ENCODE data around the gene COMMD3.
A peak's percentile ranks its signal among the peaks of the same experiment; 100 is the strongest.

The COMMD3 gene

DNA sequence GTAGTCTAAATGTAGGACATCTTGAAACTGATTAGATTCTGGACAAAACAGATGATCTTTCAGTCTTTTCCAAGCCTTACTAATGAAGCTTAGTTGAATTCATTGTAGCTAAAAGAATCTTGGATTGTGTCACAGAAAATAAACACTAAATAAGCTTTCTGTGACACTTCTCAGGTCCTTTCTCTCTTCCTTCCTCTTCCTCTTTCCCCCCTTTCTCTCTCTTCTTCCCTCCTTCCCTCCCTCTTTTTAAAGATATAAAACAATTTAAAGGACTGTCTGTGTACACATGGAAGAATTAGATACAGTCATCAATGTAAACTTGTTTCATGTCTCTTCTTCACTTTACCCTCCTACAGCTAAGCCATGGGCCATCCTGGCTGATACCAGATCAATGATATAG, 5.3 kb upstream of the COMMD3 start:
- H3K9me3 Mint-ChIP-seq: no peaks in the 10 kb centered on the region
- no peak for DNase-seq
- no peak overlapping the region for H3K27ac Mint-ChIP-seq

GRCh38 chr10:22314852-22315251, 1.3 kb upstream of the COMMD3 start:
- Mint-ChIP-seq H3K9me3 (no peaks in the 10 kb centered on the region), H3K36me3 (ENCODE audit: low read depth) (peaks cover 2% of the 10 kb centered on the region), H3K27me3 (peaks cover 25% of the 10 kb centered on the region), H3K4me3 (peak overlapping the region; percentile 91), H3K4me1 (peaks cover 36% of the 10 kb centered on the region), H3K27ac (no peak overlapping the region)
- DNase-seq: no peak
- no peak for ATAC-seq

More for the DNA sequence above, 5.3 kb upstream of the COMMD3 start:
- H3K27me3 Mint-ChIP-seq: peaks cover 28% of the 10 kb centered on the region
- no peak overlapping the region for H3K4me3 Mint-ChIP-seq
- H3K36me3 Mint-ChIP-seq (ENCODE audit: low read depth): no peaks in the 10 kb centered on the region
- peaks cover 22% of the 10 kb centered on the region for H3K4me1 Mint-ChIP-seq
- ATAC-seq: no peak

- peak overlapping the region; percentile 91 for H3K4me3 Mint-ChIP-seq
- H3K27ac Mint-ChIP-seq: peak overlapping the region; percentile 97
- H3K4me1 Mint-ChIP-seq: peaks cover 40% of the 10 kb centered on the region
- peaks cover 4% of the 10 kb centered on the region for H3K36me3 Mint-ChIP-seq (ENCODE audit: low read depth)
- no peak for DNase-seq
- peaks cover 28% of the 10 kb centered on the region for H3K27me3 Mint-ChIP-seq
- ATAC-seq: peak; percentile 17
- H3K9me3 Mint-ChIP-seq: no peaks in the 10 kb centered on the region
These were observed 518 bp upstream of the COMMD3 start for GRCh38 chr10:22315455-22316285.

- Mint-ChIP-seq H3K4me3 (peak overlapping the region; percentile 91), H3K27ac (peak overlapping the region; percentile 86), H3K36me3 (ENCODE audit: low read depth) (peaks cover 4% of the 10 kb centered on the region), H3K27me3 (peaks cover 20% of the 10 kb centered on the region), H3K4me1 (peaks cover 41% of the 10 kb centered on the region), H3K9me3 (no peaks in the 10 kb centered on the region)
- ATAC-seq (peak; percentile 12), DNase-seq (no peak)
These were observed 835 bp downstream of the COMMD3 start for GRCh38 chr10:22317076-22317370.

- Mint-ChIP-seq H3K27me3 (peaks cover 26% of the 10 kb centered on the region), H3K36me3 (ENCODE audit: low read depth) (peaks cover 11% of the 10 kb centered on the region), H3K27ac (peak overlapping the region; percentile 22), H3K9me3 (no peaks in the 10 kb centered on the region), H3K4me1 (peaks cover 50% of the 10 kb centered on the region), H3K4me3 (peak overlapping the region; percentile 91)
- ATAC-seq: no peak
- DNase-seq: no peak
These were observed 1.8 kb downstream of the COMMD3 start for GRCh38 chr10:22317771-22318565.

DNA sequence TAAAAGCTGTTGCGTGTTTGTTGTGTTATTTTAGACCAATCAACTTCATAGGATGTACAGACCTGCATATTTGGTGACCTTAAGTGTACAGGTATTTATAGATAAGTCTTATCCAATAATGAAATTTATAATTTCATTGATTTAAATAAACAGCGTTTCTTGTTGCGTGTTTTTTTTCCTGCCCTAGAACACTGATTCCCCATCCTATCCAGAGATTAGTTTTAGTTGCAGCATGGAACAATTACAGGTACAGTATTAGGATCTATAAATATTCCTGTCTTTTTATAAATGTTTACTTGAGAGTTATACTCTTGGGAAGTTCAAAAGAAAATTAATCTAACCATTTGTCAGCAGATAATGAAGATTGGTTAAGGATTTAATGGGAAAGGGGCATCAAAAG, 2.6 kb downstream of the COMMD3 start:
- Mint-ChIP-seq H3K36me3 (ENCODE audit: low read depth) (peaks cover 13% of the 10 kb centered on the region), H3K4me3 (no peak overlapping the region), H3K4me1 (peaks cover 58% of the 10 kb centered on the region), H3K27me3 (peaks cover 32% of the 10 kb centered on the region), H3K9me3 (no peaks in the 10 kb centered on the region), H3K27ac (no peak overlapping the region)
- ATAC-seq (no peak), DNase-seq (no peak)

DNA sequence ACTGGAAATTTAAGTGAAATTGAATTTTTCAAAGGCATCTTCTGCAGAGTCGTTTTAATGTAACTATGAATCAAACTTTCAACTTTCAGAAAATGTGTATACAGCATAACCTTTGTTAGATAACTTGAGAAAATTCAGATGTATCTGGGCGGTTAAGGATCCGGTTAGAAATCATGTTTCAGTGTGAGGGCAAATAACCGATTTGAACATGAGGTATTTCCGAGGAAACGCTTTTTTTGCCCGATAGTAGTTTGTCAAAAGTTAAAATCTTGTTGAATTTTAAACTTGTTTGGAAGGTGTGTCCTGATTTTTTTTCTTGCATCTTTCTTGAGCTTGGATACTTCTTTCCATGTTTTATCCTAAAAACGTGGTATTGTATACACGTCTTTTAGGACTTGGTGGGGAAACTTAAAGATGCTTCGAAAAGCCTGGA, 3.4 kb downstream of the COMMD3 start:
- H3K36me3 Mint-ChIP-seq (ENCODE audit: low read depth): peaks cover 13% of the 10 kb centered on the region
- peaks cover 66% of the 10 kb centered on the region for H3K4me1 Mint-ChIP-seq
- DNase-seq (no peak), ATAC-seq (no peak)
- H3K4me3 Mint-ChIP-seq: peak overlapping the region; percentile 88
- no peaks in the 10 kb centered on the region for H3K9me3 Mint-ChIP-seq
- H3K27me3 Mint-ChIP-seq: peaks cover 39% of the 10 kb centered on the region
- peak overlapping the region; percentile 96 for H3K27ac Mint-ChIP-seq

DNA sequence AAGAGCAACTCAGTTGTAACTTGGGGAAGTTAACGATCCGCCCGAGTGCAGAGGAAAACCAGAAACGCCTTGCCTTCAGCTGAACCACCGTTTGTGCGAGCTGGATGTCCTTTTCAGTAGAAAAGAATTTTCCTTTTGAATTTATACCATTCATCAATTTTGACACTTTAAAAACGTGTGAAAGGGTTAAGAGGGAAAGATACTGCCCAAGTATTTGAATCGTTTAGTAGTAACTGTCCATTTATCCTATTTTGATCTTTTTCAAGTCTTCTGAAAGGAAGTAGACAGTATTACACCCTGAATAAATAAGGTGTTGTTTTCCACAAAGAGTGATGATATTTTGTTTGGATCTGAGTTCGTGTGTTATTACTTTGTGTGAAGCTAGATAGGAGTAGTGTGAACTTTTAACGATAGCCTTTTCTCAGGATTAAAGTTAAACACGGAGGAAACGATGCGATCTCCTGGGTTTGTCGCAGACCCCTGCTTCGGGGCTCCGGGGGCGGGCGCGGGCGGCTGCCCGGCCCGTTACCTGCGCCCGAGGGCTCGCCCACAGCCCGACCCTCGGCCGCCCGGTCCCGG, 3.9 kb downstream of the COMMD3 start:
- Mint-ChIP-seq H3K4me1 (peaks cover 67% of the 10 kb centered on the region), H3K9me3 (no peaks in the 10 kb centered on the region), H3K27me3 (peaks cover 40% of the 10 kb centered on the region), H3K4me3 (peak overlapping the region; percentile 88), H3K36me3 (ENCODE audit: low read depth) (peaks cover 17% of the 10 kb centered on the region), H3K27ac (peak overlapping the region; percentile 96)
- ATAC-seq (no peak), DNase-seq (no peak)

DNA sequence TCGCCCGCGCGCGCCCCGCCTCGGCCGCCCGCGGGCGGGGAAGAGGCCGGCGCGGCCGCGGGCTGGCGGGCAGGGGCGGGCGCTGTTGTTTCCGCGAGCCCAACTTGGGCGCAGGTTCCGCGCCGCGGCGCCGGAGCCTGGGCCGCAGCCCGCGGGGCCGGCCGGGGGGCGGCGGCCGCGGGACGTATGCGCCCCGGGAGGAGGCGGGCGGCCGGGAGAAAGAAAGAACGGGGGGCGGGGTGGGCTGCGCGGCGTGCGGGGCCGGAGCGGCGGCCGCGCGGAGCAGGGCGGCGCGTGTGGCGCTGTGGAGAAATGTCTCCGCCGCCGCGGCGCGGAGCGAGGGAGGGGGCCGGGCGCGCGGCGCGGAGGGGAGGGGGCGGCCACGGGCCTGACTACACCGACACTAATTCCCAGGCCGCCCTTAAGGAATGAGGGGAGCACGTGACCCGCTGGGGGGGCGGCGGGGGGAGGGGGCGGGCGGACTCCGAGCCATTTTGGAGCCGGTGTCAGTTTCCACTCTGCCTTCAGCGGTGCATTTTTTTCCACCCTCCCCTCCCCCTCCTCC, 4.5 kb downstream of the COMMD3 start, which contains the start of gene BMI1:
BMI1 (plus strand) TSS at position 509 of the 565 bp plus-strand sequence. CDS start 5,351 bp downstream, outside the sequence.
- ATAC-seq: peak; percentile 26
- Mint-ChIP-seq H3K4me1 (peaks cover 63% of the 10 kb centered on the region), H3K4me3 (peak within 1 kb of the TSS; percentile 92), H3K27me3 (peaks cover 38% of the 10 kb centered on the region), H3K27ac (peak within 1 kb of the TSS; percentile 96), H3K9me3 (no peaks in the 10 kb centered on the region), H3K36me3 (ENCODE audit: low read depth) (peaks cover 18% of the 10 kb centered on the region)
- peak; percentile 65 for DNase-seq

DNA sequence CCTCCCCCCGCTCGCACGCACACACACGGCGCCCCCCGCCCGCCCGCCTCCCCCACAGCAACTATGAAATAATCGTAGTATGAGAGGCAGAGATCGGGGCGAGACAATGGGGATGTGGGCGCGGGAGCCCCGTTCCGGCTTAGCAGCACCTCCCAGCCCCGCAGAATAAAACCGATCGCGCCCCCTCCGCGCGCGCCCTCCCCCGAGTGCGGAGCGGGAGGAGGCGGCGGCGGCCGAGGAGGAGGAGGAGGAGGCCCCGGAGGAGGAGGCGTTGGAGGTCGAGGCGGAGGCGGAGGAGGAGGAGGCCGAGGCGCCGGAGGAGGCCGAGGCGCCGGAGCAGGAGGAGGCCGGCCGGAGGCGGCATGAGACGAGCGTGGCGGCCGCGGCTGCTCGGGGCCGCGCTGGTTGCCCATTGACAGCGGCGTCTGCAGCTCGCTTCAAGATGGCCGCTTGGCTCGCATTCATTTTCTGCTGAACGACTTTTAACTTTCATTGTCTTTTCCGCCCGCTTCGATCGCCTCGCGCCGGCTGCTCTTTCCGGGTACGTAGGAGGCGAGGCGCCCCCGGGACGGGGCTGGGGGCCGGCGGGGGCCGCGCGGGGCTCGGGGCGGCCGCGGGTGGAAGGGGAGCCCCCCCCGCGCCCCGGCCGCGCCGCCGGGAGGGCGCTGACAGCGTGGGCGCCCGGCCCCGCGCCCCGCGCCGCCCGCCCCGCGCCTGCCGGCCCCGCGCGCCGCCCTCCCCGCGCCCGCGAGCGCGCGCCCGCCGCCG, 5.2 kb downstream of the COMMD3 start:
- peak; percentile 17 for ATAC-seq
- peaks cover 40% of the 10 kb centered on the region for H3K27me3 Mint-ChIP-seq
- peak; percentile 57 for DNase-seq
- peaks cover 21% of the 10 kb centered on the region for H3K36me3 Mint-ChIP-seq (ENCODE audit: low read depth)
- H3K9me3 Mint-ChIP-seq: no peaks in the 10 kb centered on the region
- H3K27ac Mint-ChIP-seq: peak overlapping the region; percentile 78
- peaks cover 64% of the 10 kb centered on the region for H3K4me1 Mint-ChIP-seq
- peak overlapping the region; percentile 79 for H3K4me3 Mint-ChIP-seq

- peaks cover 62% of the 10 kb centered on the region for H3K4me1 Mint-ChIP-seq
- H3K36me3 Mint-ChIP-seq (ENCODE audit: low read depth): peaks cover 26% of the 10 kb centered on the region
- H3K9me3 Mint-ChIP-seq: no peaks in the 10 kb centered on the region
- peak; percentile 26 for DNase-seq
- H3K27ac Mint-ChIP-seq: peak overlapping the region; percentile 87
- H3K4me3 Mint-ChIP-seq: peak overlapping the region; percentile 92
- peaks cover 44% of the 10 kb centered on the region for H3K27me3 Mint-ChIP-seq
- ATAC-seq: no peak
These were observed 5.9 kb downstream of the COMMD3 start for GRCh38 chr10:22321924-22322640.

- Mint-ChIP-seq H3K9me3 (no peaks in the 10 kb centered on the region), H3K36me3 (ENCODE audit: low read depth) (peaks cover 30% of the 10 kb centered on the region), H3K4me3 (peak overlapping the region; percentile 92), H3K27ac (peak overlapping the region; percentile 87), H3K4me1 (peaks cover 57% of the 10 kb centered on the region), H3K27me3 (peaks cover 44% of the 10 kb centered on the region)
- no peak for DNase-seq
- no peak for ATAC-seq
These were observed 6.5 kb downstream of the COMMD3 start for GRCh38 chr10:22322641-22323160.
